NCI-H1694 (cell line): ENCODE measurements around the gene PEX11G.
"Not testable (repeated sequence)": the region's sequence is repeated elsewhere in the genome, so short reads cannot be mapped to it uniquely, and the experiment has no call there.

ENCODE experiments used
- DNase-seq: peaks from one replicate; lab custom pipeline; 2025; lab: John Stamatoyannopoulos, UW

Gene PEX11G

GRCh38 chr19:7433456-7433855, 55.4 kb downstream of the PEX11G start:
- DNase-seq = not testable (repeated sequence)

GRCh38 chr19:7429638-7430282, 59.1 kb downstream of the PEX11G start:
- DNase-seq = no peak

- DNase-seq = no peak
These were observed 60.2 kb downstream of the PEX11G start for GRCh38 chr19:7428651-7429113.

- DNase-seq = no peak
These were observed 60.9 kb downstream of the PEX11G start for GRCh38 chr19:7427944-7428343.

- no peak for DNase-seq
These were observed 61.8 kb downstream of the PEX11G start for GRCh38 chr19:7426986-7427385.
